RWPE1 (cell line): ENCODE measurements around the gene CCDC170.
"Not testable (repeated sequence)": the region's sequence is repeated elsewhere in the genome, so short reads cannot be mapped to it uniquely, and the experiment has no call there.

ENCODE experiments used
- CTCF ChIA-PET: fragments of 350-600 bp; sonication (Branson Sonifier 250); formaldehyde crosslinking; extraction: SDS; loops from one replicate; lab custom pipeline; 2021; lab: Yijun Ruan, JAX
- POLR2A ChIA-PET: fragments of 400-600 bp; formaldehyde crosslinking; extraction: SDS; loops from one replicate; lab custom pipeline; 2020; ENCODE audit warnings: antibody characterized with exemption; ENCODE audit not compliant: low non-redundant PET; lab: Yijun Ruan, JAX
- DNase-seq: peaks from one replicate; pipeline ENCODE4 v3.0.0; 2012; ENCODE audit warnings: low spot score
- H3K27ac ChIP-seq: fragments of 450-650 bp; 2 replicates; pipeline ENCODE4 v1.5.1; 2017
- CTCF ChIP-seq: fragments of 450-650 bp; conservative IDR thresholded peaks from 2 replicates; pipeline ENCODE4 v1.5.1; 2017; ENCODE audit warnings: low read depth, mild to moderate bottlenecking

The CCDC170 gene

GRCh38 chr6:151512481-151512880, 18.7 kb downstream of the CCDC170 start:
- POLR2A ChIA-PET: no interaction called here
- CTCF ChIA-PET: no interaction called here
- TF ChIP-seq CTCF: no peak
- no peak for DNase-seq
- no peak overlapping the region for H3K27ac ChIP-seq

- CTCF ChIA-PET: interaction anchor here (0.6 kb wide), 2 partner anchors 61 to 161 kb away, joined by 4 to 5 read pairs; no protein-coding TSS in a partner anchor
- DNase-seq: no peak
- no peak for TF ChIP-seq CTCF
- H3K27ac ChIP-seq: no peak overlapping the region
- POLR2A ChIA-PET: no interaction called here
These were observed 20.3 kb downstream of the CCDC170 start for GRCh38 chr6:151514000-151514730.

- DNase-seq, CTCF ChIA-PET, H3K27ac ChIP-seq, POLR2A ChIA-PET: not testable (repeated sequence)
These were observed 25.2 kb downstream of the CCDC170 start for GRCh38 chr6:151518992-151519391.

GRCh38 chr6:151523034-151523433, 29.2 kb downstream of the CCDC170 start:
- CTCF ChIA-PET: no interaction called here
- no peak for DNase-seq
- H3K27ac ChIP-seq: no peak overlapping the region
- no peak for TF ChIP-seq CTCF
- POLR2A ChIA-PET: no interaction called here

- ChIA-PET CTCF (interaction anchor here (0.6 kb wide), 1 partner anchor 9 kb away, joined by 3 read pairs; no protein-coding TSS in a partner anchor), POLR2A (no interaction called here)
- no peak overlapping the region for H3K27ac ChIP-seq
- TF ChIP-seq CTCF: no peak
- no peak for DNase-seq
These were observed 30.2 kb downstream of the CCDC170 start for GRCh38 chr6:151524059-151524458.

GRCh38 chr6:151534576-151534975, 40.8 kb downstream of the CCDC170 start:
- no peak for DNase-seq
- TF ChIP-seq CTCF: no peak
- CTCF ChIA-PET: interaction anchor here (0.6 kb wide), 1 partner anchor 805 kb away, joined by 4 read pairs; no protein-coding TSS in a partner anchor
- POLR2A ChIA-PET: no interaction called here
- no peak overlapping the region for H3K27ac ChIP-seq

GRCh38 chr6:151535476-151536187, 41.8 kb downstream of the CCDC170 start:
- DNase-seq: no peak
- ChIA-PET POLR2A (no interaction called here), CTCF (no interaction called here)
- no peak overlapping the region for H3K27ac ChIP-seq
- no peak for TF ChIP-seq CTCF
